ENCODE data around the gene PPP6R3.

Gene PPP6R3

DNA sequence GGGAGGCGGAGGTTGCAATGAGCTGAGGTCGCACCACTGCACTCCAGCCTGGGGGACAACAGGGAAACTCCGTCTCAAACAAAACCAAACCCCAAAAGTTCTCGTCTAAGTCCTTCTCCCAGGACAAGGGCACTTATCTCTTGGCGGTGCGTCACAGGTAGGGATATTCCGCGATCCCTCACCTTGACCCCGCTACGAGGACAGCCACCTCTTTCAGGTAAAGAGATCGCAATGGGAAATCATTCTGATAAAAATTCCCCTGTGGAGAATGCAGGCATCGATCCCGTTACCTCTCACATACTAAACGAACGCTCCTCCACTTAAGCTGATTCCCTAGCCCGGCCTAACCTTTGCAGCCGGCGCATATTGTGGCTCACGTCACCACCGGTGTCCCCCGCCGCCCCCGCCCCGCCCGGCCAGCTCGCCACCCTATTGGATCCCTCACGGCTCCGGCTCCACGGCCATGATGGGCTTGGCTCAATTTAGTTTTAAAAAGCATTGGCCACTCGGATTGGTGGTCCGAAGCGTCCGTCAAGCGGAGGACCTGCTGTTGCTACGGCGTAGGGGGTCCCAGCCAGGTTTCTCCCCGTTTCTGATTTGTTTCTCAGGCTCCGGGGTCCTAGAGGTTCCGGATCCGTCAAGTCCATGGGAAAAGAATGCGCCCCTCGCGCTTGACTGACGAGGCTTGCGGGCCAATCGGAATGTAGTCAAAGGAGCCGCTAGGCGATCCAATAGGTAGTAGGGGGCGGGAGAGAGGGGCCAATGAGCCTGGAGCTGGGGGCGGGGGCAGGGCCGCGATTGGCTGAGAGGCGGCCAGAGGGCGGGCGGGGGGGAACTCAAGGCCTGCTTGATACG lies 439 bp upstream of the PPP6R3 start:
- Histone ChIP-seq H4K20me1 (ENCODE audit: insufficient read depth, low read length) (peaks cover 40% of the 10 kb centered on the region), H3K4me1 (ENCODE audit: insufficient read depth, low read length) (peaks cover 46% of the 10 kb centered on the region), H2AFZ (ENCODE audit: low read depth, low read length) (peak overlapping the region; percentile 74), H3K79me2 (ENCODE audit: insufficient read depth, low read length) (peaks cover 46% of the 10 kb centered on the region), H3K9me3 (ENCODE audit: insufficient read depth, low read length, severe bottlenecking) (no peaks in the 10 kb centered on the region), H3K27ac (ENCODE audit: low read length) (peak overlapping the region; percentile 94), H3K4me2 (ENCODE audit: insufficient read depth, low read length) (peak overlapping the region; percentile 87), H3K9ac (ENCODE audit: low read depth, low read length) (peak overlapping the region; percentile 93), H3K27me3 (ENCODE audit: insufficient read depth, low read length, poor library complexity) (no peaks in the 10 kb centered on the region), H3K4me3 (ENCODE audit: low read depth in 1 of 2, low read length in 2 of 2) (peak overlapping the region; percentile 71 to 98; a peak in 3 of 4 replicates), H3K36me3 (ENCODE audit: insufficient read depth, low read length) (peaks cover 21% of the 10 kb centered on the region)
- TF ChIP-seq EZH2 (IDR thresholded peaks at IDR 0.05; ENCODE audit: borderline replicate concordance, low read depth, low read length, severe bottlenecking): no peak
- TF ChIP-seq, protein P1, sequence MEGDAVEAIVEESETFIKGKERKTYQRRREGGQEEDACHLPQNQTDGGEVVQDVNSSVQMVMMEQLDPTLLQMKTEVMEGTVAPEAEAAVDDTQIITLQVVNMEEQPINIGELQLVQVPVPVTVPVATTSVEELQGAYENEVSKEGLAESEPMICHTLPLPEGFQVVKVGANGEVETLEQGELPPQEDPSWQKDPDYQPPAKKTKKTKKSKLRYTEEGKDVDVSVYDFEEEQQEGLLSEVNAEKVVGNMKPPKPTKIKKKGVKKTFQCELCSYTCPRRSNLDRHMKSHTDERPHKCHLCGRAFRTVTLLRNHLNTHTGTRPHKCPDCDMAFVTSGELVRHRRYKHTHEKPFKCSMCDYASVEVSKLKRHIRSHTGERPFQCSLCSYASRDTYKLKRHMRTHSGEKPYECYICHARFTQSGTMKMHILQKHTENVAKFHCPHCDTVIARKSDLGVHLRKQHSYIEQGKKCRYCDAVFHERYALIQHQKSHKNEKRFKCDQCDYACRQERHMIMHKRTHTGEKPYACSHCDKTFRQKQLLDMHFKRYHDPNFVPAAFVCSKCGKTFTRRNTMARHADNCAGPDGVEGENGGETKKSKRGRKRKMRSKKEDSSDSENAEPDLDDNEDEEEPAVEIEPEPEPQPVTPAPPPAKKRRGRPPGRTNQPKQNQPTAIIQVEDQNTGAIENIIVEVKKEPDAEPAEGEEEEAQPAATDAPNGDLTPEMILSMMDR (IDR thresholded peaks at IDR 0.05; ENCODE audit: borderline replicate concordance, extremely low read depth, low read length, poor library complexity, severe bottlenecking): no peak
- ATAC-seq (ENCODE audit: insufficient read depth, low read depth): peak; percentile 89
- DNase-seq: peak; percentile 97

DNA sequence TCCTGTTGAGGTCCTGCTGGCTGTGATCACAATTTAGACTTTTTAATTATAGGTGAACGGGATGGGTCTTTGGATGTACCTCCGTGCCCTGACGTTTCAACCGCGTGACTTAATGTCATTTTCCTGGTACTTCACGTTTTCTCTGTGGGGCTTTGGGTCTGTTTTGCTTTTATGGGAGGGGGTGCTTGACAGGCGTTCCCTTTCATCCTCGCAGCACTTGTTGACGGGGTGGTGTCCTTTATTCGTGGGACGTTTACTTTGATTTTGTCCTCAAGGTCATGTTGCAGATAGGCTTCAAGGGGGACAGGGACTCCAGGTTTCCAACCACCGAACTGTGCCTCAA lies 994 bp downstream of the PPP6R3 start:
- no peak for ATAC-seq (ENCODE audit: insufficient read depth, low read depth)
- peaks cover 60% of the 10 kb centered on the region for H3K79me2 ChIP-seq (ENCODE audit: insufficient read depth, low read length)

GRCh38 chr11:68463714-68464113 lies 3.2 kb downstream of the PPP6R3 start:
- ATAC-seq (ENCODE audit: insufficient read depth, low read depth) (no peak), DNase-seq (no peak)
- peaks cover 31% of the 10 kb centered on the region for H3K36me3 ChIP-seq (ENCODE audit: insufficient read depth, low read length)
- 0 out of 2 replicates have a peak overlapping the region, but pooled peaks have one; percentile 39 for H3K27ac ChIP-seq (ENCODE audit: low read length)
- H3K9ac ChIP-seq (ENCODE audit: low read depth, low read length): 0 out of 2 replicates have a peak overlapping the region, but pooled peaks have one; percentile 93
- peaks cover 77% of the 10 kb centered on the region for H3K4me1 ChIP-seq (ENCODE audit: insufficient read depth, low read length)
- H2AFZ ChIP-seq (ENCODE audit: low read depth, low read length): no peak overlapping the region
- peak overlapping the region; percentile 90 for H3K4me2 ChIP-seq (ENCODE audit: insufficient read depth, low read length)
- H4K20me1 ChIP-seq (ENCODE audit: insufficient read depth, low read length): peaks cover 73% of the 10 kb centered on the region
- TF ChIP-seq, protein P1 (IDR thresholded peaks at IDR 0.05; ENCODE audit: borderline replicate concordance, extremely low read depth, low read length, poor library complexity, severe bottlenecking): no peak
- TF ChIP-seq EZH2 (IDR thresholded peaks at IDR 0.05; ENCODE audit: borderline replicate concordance, low read depth, low read length, severe bottlenecking): no peak
- H3K9me3 ChIP-seq (ENCODE audit: insufficient read depth, low read length, severe bottlenecking): no peaks in the 10 kb centered on the region
- peak overlapping the region in 1 of 2 experiments; percentile 37; a peak in 1 of 4 replicates for H3K4me3 ChIP-seq (ENCODE audit: low read depth in 1 of 2, low read length in 2 of 2)
- H3K79me2 ChIP-seq (ENCODE audit: insufficient read depth, low read length): peaks cover 81% of the 10 kb centered on the region
- no peaks in the 10 kb centered on the region for H3K27me3 ChIP-seq (ENCODE audit: insufficient read depth, low read length, poor library complexity)

More for the DNA sequence above, 994 bp downstream of the PPP6R3 start:
- peaks cover 23% of the 10 kb centered on the region for H3K36me3 ChIP-seq (ENCODE audit: insufficient read depth, low read length)
- no peaks in the 10 kb centered on the region for H3K9me3 ChIP-seq (ENCODE audit: insufficient read depth, low read length, severe bottlenecking)
- H3K4me3 ChIP-seq (ENCODE audit: low read depth in 1 of 2, low read length in 2 of 2): peak overlapping the region; percentile 71 to 98
- H3K27ac ChIP-seq (ENCODE audit: low read length): peak overlapping the region; percentile 94
- TF ChIP-seq, protein P1 (IDR thresholded peaks at IDR 0.05; ENCODE audit: borderline replicate concordance, extremely low read depth, low read length, poor library complexity, severe bottlenecking): no peak
- TF ChIP-seq EZH2 (IDR thresholded peaks at IDR 0.05; ENCODE audit: borderline replicate concordance, low read depth, low read length, severe bottlenecking): no peak
- H3K4me1 ChIP-seq (ENCODE audit: insufficient read depth, low read length): peaks cover 58% of the 10 kb centered on the region
- H3K9ac ChIP-seq (ENCODE audit: low read depth, low read length): peak overlapping the region; percentile 93
- no peaks in the 10 kb centered on the region for H3K27me3 ChIP-seq (ENCODE audit: insufficient read depth, low read length, poor library complexity)
- no peak for DNase-seq
- H2AFZ ChIP-seq (ENCODE audit: low read depth, low read length): no peak overlapping the region
- H3K4me2 ChIP-seq (ENCODE audit: insufficient read depth, low read length): peak overlapping the region; percentile 90
- H4K20me1 ChIP-seq (ENCODE audit: insufficient read depth, low read length): peaks cover 53% of the 10 kb centered on the region
